HK-2 (cell line): ENCODE results near the gene WDR55.
"Not testable (repeated sequence)": the region's sequence is repeated elsewhere in the genome, so short reads cannot be mapped to it uniquely, and the experiment has no call there.

ENCODE experiments used
- DNase-seq: peaks from one replicate; pipeline ENCODE4 v3.0.0-alpha.2; 2018; ENCODE audit not compliant: unreplicated experiment

The WDR55 gene

GRCh38 chr5:140664359-140665119 lies at the start of gene WDR55:
TSS of gene WDR55 (plus strand) at chr5:140664904. CDS start at chr5:140664913, 9 bp downstream.
- DNase-seq = peak; percentile 88

DNA sequence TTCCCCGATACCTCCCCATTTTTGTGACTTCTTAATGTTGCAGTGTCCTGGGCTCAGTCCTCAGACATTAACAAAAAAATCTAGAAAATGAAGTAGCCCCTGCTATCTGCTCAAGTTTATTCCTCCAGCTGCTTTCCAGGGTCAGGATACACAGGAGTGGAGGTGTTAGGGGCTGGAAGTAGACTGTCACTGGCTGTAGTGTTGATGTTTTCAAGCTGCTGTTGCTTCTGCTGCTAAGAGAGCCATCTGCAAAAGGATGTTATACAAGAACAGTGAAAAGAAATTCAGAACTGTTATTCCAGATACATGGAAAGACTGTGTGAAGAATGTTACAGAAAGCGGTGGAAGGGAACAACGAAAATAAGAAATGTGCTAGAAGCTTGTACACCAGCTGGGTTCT lies 42.4 kb upstream of the WDR55 start:
- DNase-seq = no peak

DNA sequence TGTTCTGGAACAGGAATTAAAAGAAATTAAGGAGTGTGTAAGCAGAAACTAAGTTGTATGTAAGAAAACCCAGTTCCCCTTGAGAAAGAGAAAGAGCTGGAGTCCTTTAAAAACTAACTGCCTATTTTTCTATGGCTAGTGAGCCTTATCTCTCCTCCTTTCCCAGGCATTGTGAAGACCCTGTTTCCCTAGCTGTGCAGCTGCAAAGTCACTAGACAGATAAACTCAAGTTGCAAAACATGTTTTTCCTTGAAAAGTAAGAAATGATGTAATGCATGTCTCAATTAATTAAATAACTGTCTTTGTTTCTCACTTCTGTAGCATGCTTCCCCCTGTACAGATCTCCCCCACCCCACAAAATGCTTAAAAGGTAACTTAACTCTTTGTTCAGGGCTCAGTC lies 41.6 kb upstream of the WDR55 start:
- DNase-seq = not testable (repeated sequence)

DNA sequence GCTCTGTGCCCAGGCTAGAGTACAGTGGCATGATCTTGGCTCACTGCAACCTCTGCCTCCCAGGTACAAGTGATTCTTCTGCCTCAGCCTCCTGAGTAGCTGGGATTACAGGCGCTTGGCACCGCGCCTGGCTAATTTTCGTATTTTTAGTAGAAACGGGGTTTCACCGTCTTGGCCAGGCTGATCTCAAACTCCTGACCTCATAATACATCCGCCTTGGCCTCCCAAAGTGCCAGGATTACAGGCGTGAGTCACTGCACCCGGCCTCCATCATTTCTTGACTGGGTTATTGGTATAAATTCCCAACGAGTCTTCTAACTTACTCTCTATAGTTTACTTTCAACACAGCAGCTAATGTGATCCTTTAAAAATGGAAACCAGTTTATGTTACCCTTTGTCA lies 39.8 kb upstream of the WDR55 start:
- not testable (repeated sequence) for DNase-seq

- DNase-seq = no peak
These were observed 36.7 kb upstream of the WDR55 start for GRCh38 chr5:140627972-140628371.

DNA sequence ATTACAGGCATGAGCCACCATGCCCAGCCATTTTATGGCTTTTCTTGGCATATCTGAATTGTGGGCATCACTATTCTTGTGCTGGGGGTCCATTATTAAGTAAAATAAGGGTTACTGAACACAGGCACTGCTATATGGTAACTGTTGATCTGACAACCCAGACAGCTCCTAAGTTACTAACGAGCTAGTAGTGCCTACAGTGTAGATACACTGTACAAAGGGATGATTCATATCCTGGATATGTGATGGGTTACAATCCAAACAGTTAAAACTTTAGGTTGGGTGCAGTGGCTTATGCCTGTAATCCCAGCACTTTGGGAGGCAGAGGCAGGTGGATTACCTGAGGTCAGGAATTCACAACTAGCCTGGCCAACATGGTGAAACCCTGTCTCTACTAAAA lies 36.0 kb upstream of the WDR55 start:
- DNase-seq = no peak

- no peak for DNase-seq
These were observed 34.2 kb upstream of the WDR55 start for GRCh38 chr5:140630292-140631035.

GRCh38 chr5:140631036-140631417 lies 33.7 kb upstream of the WDR55 start:
- DNase-seq = no peak

GRCh38 chr5:140631831-140632365 lies 32.8 kb upstream of the WDR55 start:
- DNase-seq = no peak

GRCh38 chr5:140632366-140633020 lies 32.2 kb upstream of the WDR55 start:
- no peak for DNase-seq

- peak; percentile 45 for DNase-seq
These were observed 31.7 kb upstream of the WDR55 start, which contains the start of gene CD14 for GRCh38 chr5:140633021-140633471. TSS of gene CD14 (minus strand) at chr5:140633175. CDS start at chr5:140633071, 104 bp downstream.

GRCh38 chr5:140633501-140633900 lies 31.2 kb upstream of the WDR55 start:
- DNase-seq = no peak

DNA sequence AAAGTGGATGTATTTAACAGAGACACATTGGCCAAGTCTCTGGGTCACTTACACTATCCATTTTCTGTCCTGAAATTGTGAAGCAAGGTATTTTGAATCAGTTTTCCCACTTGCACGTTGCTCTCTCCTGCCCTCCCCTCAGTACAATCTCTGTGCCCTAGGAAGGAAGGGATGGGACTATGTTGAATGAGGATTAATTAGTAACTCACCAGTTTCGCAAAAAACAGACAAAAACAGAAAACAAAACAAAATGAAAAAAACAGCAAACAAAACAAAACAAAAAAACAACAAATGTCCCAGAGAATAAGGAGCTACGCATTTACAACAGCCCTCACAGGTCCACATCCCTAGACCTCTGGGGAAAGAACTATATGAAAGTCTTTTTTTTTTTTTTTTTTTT lies 30.6 kb upstream of the WDR55 start:
- DNase-seq = no peak

GRCh38 chr5:140635291-140636257 lies 29.1 kb upstream of the WDR55 start:
- DNase-seq = no peak

GRCh38 chr5:140637371-140638100 lies 27.2 kb upstream of the WDR55 start:
- no peak for DNase-seq

DNA sequence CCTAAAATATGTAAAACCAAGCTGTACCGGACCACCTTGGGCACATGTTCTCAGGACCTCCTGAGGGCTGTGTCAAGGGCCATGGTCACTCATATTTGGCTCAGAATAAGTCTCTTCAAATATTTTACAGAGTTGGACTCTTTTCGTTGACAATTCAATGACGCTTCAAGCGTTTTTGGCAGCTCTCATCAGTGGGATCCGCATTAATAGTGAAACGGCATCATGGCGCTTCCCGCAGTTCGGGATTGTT lies 25.9 kb upstream of the WDR55 start:
- DNase-seq = not testable (repeated sequence)

GRCh38 chr5:140639148-140639981 lies 25.3 kb upstream of the WDR55 start, which contains the start of gene TMCO6:
TSS of gene TMCO6 (plus strand) at chr5:140639451. CDS start at chr5:140639528, 77 bp downstream.
- DNase-seq = peak; percentile 90

DNA sequence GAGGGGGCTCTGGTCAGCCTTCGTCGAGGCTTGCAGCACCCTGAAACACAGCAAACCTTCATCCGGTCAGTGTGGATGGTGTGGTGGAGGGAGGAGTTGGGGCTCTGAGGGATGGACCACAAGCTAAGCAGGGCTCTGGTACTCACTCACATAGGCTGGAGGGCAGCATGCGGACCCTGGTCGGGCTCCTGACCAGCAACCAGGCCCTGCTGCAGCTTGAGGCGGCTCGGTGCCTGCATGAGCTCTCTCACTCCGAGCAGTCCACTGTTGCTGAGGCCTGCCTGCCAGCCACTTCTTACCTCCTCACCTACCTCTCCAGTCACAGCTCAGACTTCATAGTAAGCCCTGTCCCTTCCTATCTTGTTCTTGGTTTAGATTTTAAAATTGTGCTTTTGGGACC lies 23.0 kb upstream of the WDR55 start:
- no peak for DNase-seq

DNA sequence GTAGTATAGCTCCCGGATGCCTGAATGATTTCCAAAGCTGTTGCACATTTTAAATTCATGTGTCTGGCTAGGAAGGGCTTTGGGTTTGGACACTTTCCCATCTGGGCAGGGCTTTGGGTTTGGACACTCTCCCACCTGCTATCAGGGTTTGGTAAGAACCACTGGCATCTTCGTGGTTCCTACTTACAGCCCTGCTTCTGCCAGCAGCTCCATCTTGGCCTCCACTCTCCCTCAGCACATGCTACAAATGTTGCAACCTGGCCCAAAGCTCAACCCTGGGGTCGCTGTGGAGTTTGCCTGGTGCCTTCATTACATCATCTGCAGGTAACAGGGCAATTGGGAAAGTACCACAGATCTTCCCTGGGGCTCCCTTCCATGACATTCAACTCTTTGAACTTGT lies 22.0 kb upstream of the WDR55 start:
- DNase-seq = no peak

- DNase-seq = no peak
These were observed 17.7 kb upstream of the WDR55 start for GRCh38 chr5:140647042-140647419.
